Neural cell (in vitro differentiated cells): Measurements from ENCODE around the gene KRTAP10-3. TPM values are rescaled to one million over a fixed set of nuclear protein-coding genes. Genes with fewer than 3 reads are reported as not detected.

Source experiments
- H2AFZ ChIP-seq: fragments of 200-600, 300-800 bp; sonication (generic), shearing (Covaris generic); 2 replicates; pipeline ENCODE4 v1.6.0; 2014; ENCODE audit warnings: low read depth, mild to moderate bottlenecking, antibody characterized with exemption, low read length, moderate library complexity
- H3F3A ChIP-seq: fragments of 200-600 bp; shearing (Covaris generic); 2 replicates; pipeline ENCODE4 v1.6.1; 2016; ENCODE audit warnings: mild to moderate bottlenecking, moderate library complexity, mixed read lengths, antibody characterized with exemption, low read length; ENCODE audit not compliant: insufficient read depth, poor library complexity, severe bottlenecking
- H3K27ac ChIP-seq: fragments of 200-600, 300-800 bp; sonication (generic), shearing (Covaris generic); 2 replicates; pipeline ENCODE4 v1.5.1; 2014; ENCODE audit warnings: mild to moderate bottlenecking, low read length, moderate library complexity
- H3K27me3 ChIP-seq: fragments of 300-800, 200-600 bp; sonication (generic), shearing (Covaris generic); 2 replicates; pipeline ENCODE4 v1.6.0; 2014; ENCODE audit warnings: mild to moderate bottlenecking, low read depth, low read length, moderate library complexity; ENCODE audit not compliant: insufficient read depth
- H3K36me3 ChIP-seq: fragments of 300-800, 200-600 bp; sonication (generic), shearing (Covaris generic); 2 replicates; pipeline ENCODE4 v1.5.1; 2014; ENCODE audit warnings: mild to moderate bottlenecking, antibody characterized with exemption, low read length, moderate library complexity; ENCODE audit not compliant: insufficient read depth
- H3K4me2 ChIP-seq: fragments of 300-800, 200-600 bp; sonication (generic), shearing (Covaris generic); 2 replicates; pipeline ENCODE4 v1.6.0; 2014; ENCODE audit warnings: mild to moderate bottlenecking, low read length
- H3K4me3 ChIP-seq: fragments of 300-800, 200-600 bp; sonication (generic), shearing (Covaris generic); 2 replicates; pipeline ENCODE4 v1.5.1; 2014; ENCODE audit warnings: mild to moderate bottlenecking, low read length, moderate library complexity
- H3K79me2 ChIP-seq: fragments of 200-600 bp; shearing (Covaris generic); replicated peaks from 2 replicates; pipeline ENCODE4 v1.6.0; 2014; ENCODE audit warnings: mild to moderate bottlenecking, low read length, moderate library complexity; ENCODE audit not compliant: insufficient read depth
- H3K9ac ChIP-seq: fragments of 300-800, 200-600 bp; sonication (generic), shearing (Covaris generic); 2 replicates; pipeline ENCODE4 v1.6.1; 2016; ENCODE audit warnings: mild to moderate bottlenecking, low read length, mixed read lengths
- H3K9me2 ChIP-seq: fragments of 200-600 bp; shearing (Covaris generic); 2 replicates; pipeline ENCODE4 v1.6.1; 2016; ENCODE audit warnings: mild to moderate bottlenecking, low read length, mixed read lengths; ENCODE audit not compliant: insufficient read depth
- H3K9me3 ChIP-seq: fragments of 200-600, 300-800 bp; sonication (generic), shearing (Covaris generic); 2 replicates; pipeline ENCODE4 v1.6.1; 2016; ENCODE audit warnings: mild to moderate bottlenecking, mixed run types, low read length, moderate library complexity, mixed read lengths
- H4K20me1 ChIP-seq: fragments of 200-600 bp; shearing (Covaris generic); 2 replicates; pipeline ENCODE4 v1.6.1; 2016; ENCODE audit warnings: mild to moderate bottlenecking, mixed run types; ENCODE audit not compliant: insufficient read depth
- EP300 ChIP-seq: fragments of 450-650 bp; conservative IDR thresholded peaks from 2 replicates; pipeline ENCODE4 v1.6.1; 2014; ENCODE audit warnings: antibody characterized with exemption, mild to moderate bottlenecking, moderate library complexity; ENCODE audit not compliant: poor library complexity, severe bottlenecking
- EZH2 ChIP-seq: fragments of 200-600, 300-800 bp; shearing (Covaris generic), sonication (generic); IDR thresholded peaks from 2 replicates; pipeline ENCODE4 v1.6.1; 2014; ENCODE audit warnings: antibody characterized with exemption, low read length, borderline replicate concordance, mild to moderate bottlenecking; ENCODE audit not compliant: insufficient read depth, poor library complexity, severe bottlenecking
- POLR2AphosphoS5 ChIP-seq: IDR thresholded peaks from 2 replicates; pipeline ENCODE4 v1.6.1; 2012
- RAD21 ChIP-seq: fragments of 450-650 bp; conservative IDR thresholded peaks from 2 replicates; pipeline ENCODE4 v1.6.1; 2014; ENCODE audit warnings: antibody characterized with exemption, mild to moderate bottlenecking, moderate library complexity
- REST ChIP-seq: IDR thresholded peaks from 2 replicates; pipeline ENCODE4 v1.6.1; 2012; ENCODE audit warnings: borderline replicate concordance
- SMC3 ChIP-seq: fragments of 450-650 bp; conservative IDR thresholded peaks from 2 replicates; pipeline ENCODE4 v1.6.1; 2014; ENCODE audit warnings: antibody characterized with exemption, mild to moderate bottlenecking, moderate library complexity; ENCODE audit not compliant: poor library complexity
- TAF1 ChIP-seq: IDR thresholded peaks from 2 replicates; pipeline ENCODE4 v1.6.1; 2012; ENCODE audit warnings: low read depth
- polyA plus RNA-seq: library from polyadenylated mRNA; depleted of rRNA; stranded (reverse); fragments of >200 nt; gene quantifications from 2 replicates; pipeline ENCODE4 v1.2.3, GENCODE V29; 2014
- TF ChIP-seq, protein P1 (sequence below): fragments of 450-650 bp; IDR thresholded peaks from 2 replicates; pipeline ENCODE4 v1.5.1; 2014; ENCODE audit warnings: antibody characterized with exemption, mild to moderate bottlenecking, moderate library complexity; ENCODE audit not compliant: poor library complexity, severe bottlenecking

KRTAP10-3 gene
- polyA plus RNA-seq, 1 donor from 2014 or later: not detected

DNA sequence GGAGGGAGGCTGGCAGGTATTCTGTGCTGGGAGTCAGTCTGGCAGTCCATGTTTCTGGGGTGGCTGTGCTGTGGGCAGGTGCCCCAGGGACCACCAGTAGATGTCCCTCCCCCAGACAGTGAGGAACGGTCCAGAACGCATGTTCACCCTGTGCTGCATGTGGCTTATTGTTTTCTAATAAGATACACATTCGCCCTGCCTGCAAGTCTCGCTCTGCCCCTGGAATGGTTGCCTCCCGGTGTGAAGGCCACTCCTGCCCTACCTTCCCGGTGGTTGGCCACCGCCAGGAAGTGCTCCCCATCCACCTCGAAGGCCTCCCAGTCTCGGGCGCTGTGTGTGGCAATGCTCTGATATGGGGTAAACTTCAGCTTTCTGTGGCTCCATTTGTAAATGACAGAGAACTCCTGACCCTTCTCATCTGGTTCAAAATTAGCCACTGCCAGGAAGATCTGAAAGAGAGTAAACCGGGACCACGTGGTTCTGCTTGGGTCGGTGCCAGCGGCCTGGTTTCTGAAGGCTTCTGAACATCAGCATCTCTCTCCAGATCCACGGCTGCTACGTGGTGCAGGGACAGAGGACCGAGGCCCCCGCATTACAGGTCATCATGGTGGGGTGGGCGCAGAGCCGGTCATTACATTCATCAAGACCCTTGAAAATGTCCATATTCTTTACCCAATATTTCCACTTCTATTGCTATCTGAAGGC lies 33.1 kb downstream of the KRTAP10-3 start:
- Histone ChIP-seq H3F3A (no peaks in the 10 kb centered on the region), H4K20me1 (no peaks in the 10 kb centered on the region), H2AFZ (no peak overlapping the region), H3K27me3 (no peaks in the 10 kb centered on the region), H3K9me3 (no peaks in the 10 kb centered on the region), H3K9ac (no peak overlapping the region), H3K36me3 (no peaks in the 10 kb centered on the region), H3K79me2 (no peaks in the 10 kb centered on the region), H3K27ac (no peak overlapping the region), H3K4me3 (no peak overlapping the region), H3K4me2 (no peak overlapping the region), H3K9me2 (no peaks in the 10 kb centered on the region)
- TF ChIP-seq TAF1 (no peak), REST (no peak), EZH2 (no peak), POLR2AphosphoS5 (no peak), SMC3 (no peak), RAD21 (no peak), EP300 (no peak)
- TF ChIP-seq, protein P1, sequence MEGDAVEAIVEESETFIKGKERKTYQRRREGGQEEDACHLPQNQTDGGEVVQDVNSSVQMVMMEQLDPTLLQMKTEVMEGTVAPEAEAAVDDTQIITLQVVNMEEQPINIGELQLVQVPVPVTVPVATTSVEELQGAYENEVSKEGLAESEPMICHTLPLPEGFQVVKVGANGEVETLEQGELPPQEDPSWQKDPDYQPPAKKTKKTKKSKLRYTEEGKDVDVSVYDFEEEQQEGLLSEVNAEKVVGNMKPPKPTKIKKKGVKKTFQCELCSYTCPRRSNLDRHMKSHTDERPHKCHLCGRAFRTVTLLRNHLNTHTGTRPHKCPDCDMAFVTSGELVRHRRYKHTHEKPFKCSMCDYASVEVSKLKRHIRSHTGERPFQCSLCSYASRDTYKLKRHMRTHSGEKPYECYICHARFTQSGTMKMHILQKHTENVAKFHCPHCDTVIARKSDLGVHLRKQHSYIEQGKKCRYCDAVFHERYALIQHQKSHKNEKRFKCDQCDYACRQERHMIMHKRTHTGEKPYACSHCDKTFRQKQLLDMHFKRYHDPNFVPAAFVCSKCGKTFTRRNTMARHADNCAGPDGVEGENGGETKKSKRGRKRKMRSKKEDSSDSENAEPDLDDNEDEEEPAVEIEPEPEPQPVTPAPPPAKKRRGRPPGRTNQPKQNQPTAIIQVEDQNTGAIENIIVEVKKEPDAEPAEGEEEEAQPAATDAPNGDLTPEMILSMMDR: no peak

DNA sequence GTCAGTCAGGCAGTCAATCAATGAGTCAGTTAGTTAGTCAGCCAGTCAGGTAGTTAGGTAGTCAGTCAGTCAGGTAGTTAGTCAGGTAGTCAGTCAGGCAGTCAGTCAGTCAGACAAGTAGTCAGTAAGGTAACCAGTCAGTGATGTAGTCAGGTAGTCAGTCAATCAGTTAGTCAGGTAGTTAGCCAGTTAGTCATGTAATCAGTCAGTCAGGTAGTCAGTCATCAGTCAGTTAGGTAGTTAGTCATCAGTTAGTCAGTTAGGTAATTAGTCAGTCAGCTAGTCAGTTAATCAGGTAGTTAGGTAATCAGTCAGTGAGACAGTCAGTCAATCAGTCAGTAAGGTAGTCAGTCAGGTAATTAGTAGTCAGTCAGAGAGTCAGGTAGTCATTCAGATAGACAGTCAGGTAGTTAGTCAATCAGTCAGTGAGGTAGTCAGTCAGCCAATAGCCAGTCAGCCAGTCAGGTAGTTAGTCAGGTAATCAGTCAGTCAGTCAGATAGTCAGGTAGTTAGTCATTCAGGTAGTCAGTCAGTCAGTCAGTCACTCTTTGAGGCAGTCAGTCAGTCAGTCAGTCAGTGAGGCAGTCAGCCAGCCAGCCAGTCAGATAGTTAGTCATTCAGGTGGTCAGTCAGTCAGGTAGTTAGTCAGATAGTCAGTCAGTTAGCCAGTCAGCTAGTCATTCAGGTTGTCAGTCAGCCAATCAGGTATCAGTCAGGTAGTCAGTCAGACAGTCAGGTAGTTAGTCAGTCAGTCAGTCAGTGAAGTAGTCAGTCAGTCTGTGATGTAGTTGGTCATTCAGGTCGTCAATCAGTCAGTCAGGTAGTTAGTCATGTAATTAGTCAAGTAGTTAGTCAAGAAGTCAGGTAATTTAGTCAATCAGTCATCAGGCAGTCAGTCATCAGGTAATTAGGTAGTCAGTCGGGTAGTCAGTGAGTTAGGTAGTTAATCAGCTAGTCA lies 33.9 kb downstream of the KRTAP10-3 start:
- H3K79me2 ChIP-seq: no peaks in the 10 kb centered on the region
- no peak overlapping the region for H2AFZ ChIP-seq
- no peaks in the 10 kb centered on the region for H3K36me3 ChIP-seq
- H4K20me1 ChIP-seq: no peaks in the 10 kb centered on the region
- TF ChIP-seq REST: no peak
- no peak for TF ChIP-seq EP300
- TF ChIP-seq SMC3: no peak
- no peaks in the 10 kb centered on the region for H3K9me2 ChIP-seq
- H3K9me3 ChIP-seq: peaks cover 2% of the 10 kb centered on the region
- H3K27me3 ChIP-seq: no peaks in the 10 kb centered on the region
- no peak overlapping the region for H3K27ac ChIP-seq
- H3K4me3 ChIP-seq: no peak overlapping the region
- H3K4me2 ChIP-seq: no peak overlapping the region
- no peak overlapping the region for H3K9ac ChIP-seq
- H3F3A ChIP-seq: no peaks in the 10 kb centered on the region
